Measurements from ENCODE around the gene RERE. TPM values are rescaled to one million over a fixed set of nuclear protein-coding genes. Genes with fewer than 3 reads are reported as not detected.

Gene RERE
- total and polyA plus RNA-seq, 2 experiments from 2014 or later, result 148 to 170 TPM

DNA sequence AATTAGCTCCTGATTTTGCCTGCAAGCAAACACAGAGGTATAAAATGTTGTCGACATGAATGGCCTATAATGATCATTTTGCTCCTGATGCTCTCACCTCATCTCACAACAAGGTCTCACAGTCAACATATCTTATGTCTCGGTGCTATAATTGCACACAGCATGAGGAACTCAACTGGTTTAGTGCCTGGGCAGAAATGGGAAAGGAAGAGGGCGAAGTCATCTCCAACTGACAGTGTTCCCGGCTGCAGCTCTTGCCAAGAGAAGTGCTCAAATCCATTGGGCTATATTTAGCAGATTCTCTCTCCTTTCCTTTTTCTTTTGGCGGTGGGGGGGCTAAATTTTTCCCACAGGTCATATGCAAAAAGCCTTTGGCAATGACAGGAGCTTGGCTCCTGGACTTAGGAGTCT lies 446.5 kb downstream of the RERE start:
- ATAC-seq (no peak), DNase-seq (ENCODE audit: low spot score) (no peak)
- Histone ChIP-seq H3K4me3 (0 out of 2 replicates have a peak overlapping the region, but pooled peaks have one; percentile 18), H3K36me3 (ENCODE audit: insufficient read depth) (no peaks in the 10 kb centered on the region), H3F3A (replicated peaks; ENCODE audit: low read depth) (peaks cover 9% of the 10 kb centered on the region; the same call in 1 of the 2 replicates), H3K4me1 (ENCODE audit: insufficient read depth) (peaks cover 63% of the 10 kb centered on the region), H3K27me3 (ENCODE audit: insufficient read depth) (no peaks in the 10 kb centered on the region), H3K4me2 (peak overlapping the region; percentile 67), H3K27ac (ENCODE audit: low read depth) (peak overlapping the region; percentile 65), H3K79me2 (replicated peaks; ENCODE audit: insufficient read depth) (peaks cover 88% of the 10 kb centered on the region), H4K20me1 (replicated peaks; ENCODE audit: insufficient read depth) (peaks cover 21% of the 10 kb centered on the region), H3K9me2 (ENCODE audit: insufficient read depth) (no peaks in the 10 kb centered on the region), H2AFZ (no peak overlapping the region)
- H3K27ac Mint-ChIP-seq, result peak overlapping the region; percentile 80
- H3K36me3 Mint-ChIP-seq (ENCODE audit: low read depth), result peaks cover 11% of the 10 kb centered on the region
- H3K27me3 Mint-ChIP-seq (ENCODE audit: insufficient read depth, low read depth, poor library complexity), result peaks cover 20% of the 10 kb centered on the region
- no peaks in the 10 kb centered on the region for H3K9me3 Mint-ChIP-seq
- peaks cover 80% of the 10 kb centered on the region for H3K4me1 Mint-ChIP-seq
- no peak overlapping the region; the same call in 2 of the 3 replicates for H3K4me3 Mint-ChIP-seq
- TF ChIP-seq CREB1 (CRISPR knock-in tag; IDR thresholded peaks at IDR 0.05; ENCODE audit: low read depth), result no peak
- no peak for TF ChIP-seq REST (IDR thresholded peaks at IDR 0.05; ENCODE audit: unreplicated experiment)
- TF ChIP-seq EZH2 (IDR thresholded peaks at IDR 0.05; ENCODE audit: low read depth, unreplicated experiment), result no peak
- TF ChIP-seq POLR2AphosphoS5 (IDR thresholded peaks at IDR 0.05; ENCODE audit: low read depth), result no peak

DNA sequence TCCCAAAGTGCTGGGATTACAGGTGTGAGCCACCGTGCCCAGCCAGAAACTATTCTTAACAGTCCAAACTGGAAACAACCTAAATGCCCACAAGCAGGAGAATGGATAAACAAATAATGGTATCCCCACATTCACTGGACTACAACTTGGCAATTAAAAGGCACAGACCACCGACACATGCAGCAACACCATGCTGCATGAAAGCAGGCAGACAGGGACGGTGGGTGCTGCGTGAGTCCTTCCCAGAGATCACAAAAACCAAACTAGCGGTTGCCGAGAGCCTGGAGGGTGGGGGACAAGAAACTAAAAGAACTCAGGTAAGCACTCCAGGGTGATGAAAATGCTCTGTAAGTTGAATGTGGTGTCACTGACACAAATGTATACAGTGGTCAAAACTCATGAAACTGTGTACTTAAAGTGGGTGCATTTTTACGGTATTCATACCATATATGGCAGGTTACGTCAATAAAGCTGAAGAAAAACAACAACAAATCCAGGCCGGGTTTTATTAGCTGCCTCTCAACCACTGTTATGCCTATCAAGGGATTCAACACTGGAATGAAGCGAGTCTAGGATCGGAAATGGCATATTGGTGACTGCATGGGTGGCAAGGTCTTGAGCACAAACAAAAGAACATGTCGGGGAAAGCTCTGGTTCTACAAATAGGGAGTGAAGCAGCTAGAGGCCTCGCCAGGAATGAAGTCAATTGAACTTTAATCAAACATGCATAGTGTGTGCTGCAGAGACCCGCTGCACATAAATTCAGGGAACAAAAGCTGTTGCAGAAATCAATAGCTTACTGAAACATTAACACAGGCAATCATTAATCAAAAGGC lies 447.2 kb downstream of the RERE start:
- no peak for ATAC-seq
- Histone ChIP-seq H3K9me2 (ENCODE audit: insufficient read depth) (no peaks in the 10 kb centered on the region), H3K27me3 (ENCODE audit: insufficient read depth) (no peaks in the 10 kb centered on the region), H3K27ac (ENCODE audit: low read depth) (peak overlapping the region; percentile 70), H3K4me1 (ENCODE audit: insufficient read depth) (peaks cover 63% of the 10 kb centered on the region), H3K4me2 (peak overlapping the region; percentile 67), H3K36me3 (ENCODE audit: insufficient read depth) (no peaks in the 10 kb centered on the region), H2AFZ (no peak overlapping the region), H3K4me3 (0 out of 2 replicates have a peak overlapping the region, but pooled peaks have one; percentile 18), H3K79me2 (replicated peaks; ENCODE audit: insufficient read depth) (peaks cover 87% of the 10 kb centered on the region), H4K20me1 (replicated peaks; ENCODE audit: insufficient read depth) (peaks cover 21% of the 10 kb centered on the region), H3F3A (replicated peaks; ENCODE audit: low read depth) (peaks cover 9% of the 10 kb centered on the region; the same call in 1 of the 2 replicates)
- TF ChIP-seq CREB1 (CRISPR knock-in tag; IDR thresholded peaks at IDR 0.05; ENCODE audit: low read depth) (no peak), ZNF114 (CRISPR knock-in tag; IDR thresholded peaks at IDR 0.05) (no peak)
- TF ChIP-seq, protein P1, sequence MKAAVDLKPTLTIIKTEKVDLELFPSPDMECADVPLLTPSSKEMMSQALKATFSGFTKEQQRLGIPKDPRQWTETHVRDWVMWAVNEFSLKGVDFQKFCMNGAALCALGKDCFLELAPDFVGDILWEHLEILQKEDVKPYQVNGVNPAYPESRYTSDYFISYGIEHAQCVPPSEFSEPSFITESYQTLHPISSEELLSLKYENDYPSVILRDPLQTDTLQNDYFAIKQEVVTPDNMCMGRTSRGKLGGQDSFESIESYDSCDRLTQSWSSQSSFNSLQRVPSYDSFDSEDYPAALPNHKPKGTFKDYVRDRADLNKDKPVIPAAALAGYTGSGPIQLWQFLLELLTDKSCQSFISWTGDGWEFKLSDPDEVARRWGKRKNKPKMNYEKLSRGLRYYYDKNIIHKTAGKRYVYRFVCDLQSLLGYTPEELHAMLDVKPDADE (IDR thresholded peaks at IDR 0.05), result no peak
- Mint-ChIP-seq H3K36me3 (ENCODE audit: low read depth) (peaks cover 17% of the 10 kb centered on the region), H3K4me3 (peak overlapping the region; percentile 12; the same call in 2 of the 3 replicates), H3K27ac (peak overlapping the region; percentile 69), H3K27me3 (ENCODE audit: insufficient read depth, low read depth, poor library complexity) (peaks cover 20% of the 10 kb centered on the region), H3K9me3 (no peaks in the 10 kb centered on the region), H3K4me1 (peaks cover 80% of the 10 kb centered on the region)
- peak; percentile 65 for DNase-seq (ENCODE audit: low spot score)
